GM18951 (cell line): ENCODE results near the gene TBC1D25.

ENCODE experiments used
- POLR2A ChIP-seq: IDR thresholded peaks from 4 replicates; pipeline ENCODE4 v1.6.1; 2011; ENCODE audit warnings: mild to moderate bottlenecking; ENCODE audit not compliant: insufficient read length, insufficient read depth; ENCODE audit errors: extremely low read depth
- in situ Hi-C: fragments of 300-500 bp; cut with MboI; formaldehyde crosslinking; loops from one replicate; pipeline ENCODE4 v1.12.0; 2022; ENCODE audit warnings: low sequenced_read_pairs, mixed read lengths, inconsistent platforms; ENCODE audit not compliant: unreplicated experiment

Gene TBC1D25, protein sequence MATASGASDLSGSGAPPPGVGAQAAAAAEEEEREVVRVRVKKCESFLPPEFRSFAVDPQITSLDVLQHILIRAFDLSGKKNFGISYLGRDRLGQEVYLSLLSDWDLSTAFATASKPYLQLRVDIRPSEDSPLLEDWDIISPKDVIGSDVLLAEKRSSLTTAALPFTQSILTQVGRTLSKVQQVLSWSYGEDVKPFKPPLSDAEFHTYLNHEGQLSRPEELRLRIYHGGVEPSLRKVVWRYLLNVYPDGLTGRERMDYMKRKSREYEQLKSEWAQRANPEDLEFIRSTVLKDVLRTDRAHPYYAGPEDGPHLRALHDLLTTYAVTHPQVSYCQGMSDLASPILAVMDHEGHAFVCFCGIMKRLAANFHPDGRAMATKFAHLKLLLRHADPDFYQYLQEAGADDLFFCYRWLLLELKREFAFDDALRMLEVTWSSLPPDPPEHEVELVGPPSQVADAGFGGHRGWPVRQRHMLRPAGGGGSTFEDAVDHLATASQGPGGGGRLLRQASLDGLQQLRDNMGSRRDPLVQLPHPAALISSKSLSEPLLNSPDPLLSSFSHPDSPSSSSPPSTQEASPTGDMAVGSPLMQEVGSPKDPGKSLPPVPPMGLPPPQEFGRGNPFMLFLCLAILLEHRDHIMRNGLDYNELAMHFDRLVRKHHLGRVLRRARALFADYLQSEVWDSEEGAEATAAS

DNA sequence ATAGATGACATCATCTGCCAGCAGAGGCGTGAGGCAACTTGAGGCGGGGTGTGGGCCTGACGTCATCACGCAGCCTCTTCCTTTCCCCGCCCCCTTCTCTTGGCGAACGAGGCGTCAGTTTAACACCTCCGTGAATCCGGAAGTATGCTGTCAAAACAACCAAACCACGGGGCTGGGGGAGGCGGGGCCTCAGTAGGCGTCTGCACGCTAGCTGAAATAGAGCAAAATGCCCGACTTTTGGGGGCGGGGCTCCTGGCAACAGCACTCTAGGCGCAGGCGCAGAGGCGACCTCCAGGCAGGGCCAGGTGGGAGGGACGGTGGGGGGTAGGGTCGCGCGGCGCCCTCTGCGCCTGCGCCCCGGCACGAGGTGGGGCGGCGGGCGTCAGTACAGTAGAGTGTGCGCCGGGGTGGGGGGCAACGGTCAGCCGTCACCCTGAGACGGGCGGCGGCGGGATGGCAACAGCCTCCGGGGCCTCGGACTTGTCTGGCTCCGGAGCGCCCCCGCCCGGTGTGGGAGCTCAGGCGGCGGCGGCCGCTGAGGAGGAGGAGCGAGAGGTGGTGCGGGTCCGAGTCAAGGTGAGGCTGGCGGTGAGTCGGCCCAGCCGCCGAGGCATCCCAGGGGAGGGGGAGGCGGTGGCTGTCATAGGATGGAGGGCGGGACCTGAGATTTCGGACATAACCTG lies at the start of gene TBC1D25:
TSS of gene TBC1D25 (plus strand) at position 370 of the 683 bp plus-strand sequence. CDS start at position 454, 84 bp downstream.
- in situ Hi-C loops = no loop called here
- TF ChIP-seq POLR2A = peak; percentile 60

DNA sequence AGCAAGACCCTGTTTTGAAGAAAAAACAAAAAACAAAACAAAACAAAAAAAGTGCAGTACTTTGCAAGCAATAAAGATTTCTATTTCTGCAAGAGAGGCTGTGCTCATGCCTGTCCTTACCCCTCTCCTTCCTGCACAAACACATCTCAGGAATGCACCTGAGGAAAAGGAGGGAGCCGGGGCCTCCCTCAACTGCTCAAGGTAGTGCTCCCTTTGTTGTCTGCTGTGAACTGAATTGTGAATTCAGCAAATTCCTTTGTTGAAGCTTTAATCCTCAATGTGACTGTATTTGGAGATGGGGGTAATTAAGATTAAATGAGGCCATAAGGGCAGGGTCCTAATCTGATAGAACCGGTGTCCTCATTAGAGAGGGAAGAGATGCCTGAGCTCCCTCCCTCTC lies 49.6 kb upstream of the TBC1D25 start:
- in situ Hi-C loops = no loop called here
- TF ChIP-seq POLR2A = no peak

DNA sequence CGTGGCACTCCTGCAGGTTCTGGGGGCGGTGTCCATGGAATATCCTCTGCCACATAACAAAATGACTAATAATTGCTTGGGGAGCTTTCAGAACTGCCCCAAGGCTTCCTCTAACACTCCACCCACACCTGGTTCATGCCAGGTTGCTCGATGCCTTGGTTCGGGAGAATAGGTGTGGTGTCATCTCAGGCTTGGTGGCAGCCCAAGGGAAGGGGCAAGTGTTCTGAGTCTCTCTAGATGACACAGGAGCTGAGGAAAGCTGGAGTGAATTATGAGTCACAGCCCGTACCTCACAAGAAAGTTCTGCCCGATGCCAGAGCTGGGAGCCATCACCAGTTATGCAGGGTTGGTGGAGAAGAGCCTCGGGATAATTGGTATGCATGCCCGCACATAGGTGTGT lies 48.9 kb upstream of the TBC1D25 start:
- in situ Hi-C loops = no loop called here
- TF ChIP-seq POLR2A = no peak

GRCh38 chrX:48491809-48492208 lies 47.7 kb upstream of the TBC1D25 start:
- in situ Hi-C loops = no loop called here
- no peak for TF ChIP-seq POLR2A

- no peak for TF ChIP-seq POLR2A
- in situ Hi-C loops = no loop called here
Observed at GRCh38 chrX:48492293-48492910, 47.1 kb upstream of the TBC1D25 start.

DNA sequence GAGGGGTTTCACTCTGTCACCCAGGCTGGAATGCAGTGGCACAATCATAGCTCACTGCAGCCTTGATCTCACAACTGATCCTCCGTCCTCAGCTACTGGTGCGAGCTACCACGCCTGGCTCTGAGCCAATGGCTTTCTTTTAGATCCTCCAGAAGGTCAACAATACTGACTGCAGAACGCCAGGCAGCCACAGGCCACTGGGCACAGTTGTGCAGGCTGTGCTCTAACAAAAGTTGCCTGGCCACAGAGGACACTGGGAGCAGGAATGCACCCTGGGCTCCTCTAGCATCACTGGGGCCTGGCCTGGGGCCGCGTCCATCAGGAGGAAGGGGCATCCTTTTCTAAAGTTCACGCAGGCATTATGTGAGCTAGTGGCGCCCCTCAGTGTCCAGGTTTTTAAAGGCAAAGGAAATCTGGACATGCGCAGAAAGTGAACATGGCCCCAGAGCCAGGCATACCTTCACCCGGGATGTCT lies 45.6 kb upstream of the TBC1D25 start:
- in situ Hi-C loops = no loop called here
- TF ChIP-seq POLR2A = no peak

GRCh38 chrX:48496660-48497059 lies 42.9 kb upstream of the TBC1D25 start:
- in situ Hi-C loops = no loop called here
- no peak for TF ChIP-seq POLR2A

GRCh38 chrX:48497871-48498270 lies 41.6 kb upstream of the TBC1D25 start:
- no peak for TF ChIP-seq POLR2A
- in situ Hi-C loops = no loop called here

DNA sequence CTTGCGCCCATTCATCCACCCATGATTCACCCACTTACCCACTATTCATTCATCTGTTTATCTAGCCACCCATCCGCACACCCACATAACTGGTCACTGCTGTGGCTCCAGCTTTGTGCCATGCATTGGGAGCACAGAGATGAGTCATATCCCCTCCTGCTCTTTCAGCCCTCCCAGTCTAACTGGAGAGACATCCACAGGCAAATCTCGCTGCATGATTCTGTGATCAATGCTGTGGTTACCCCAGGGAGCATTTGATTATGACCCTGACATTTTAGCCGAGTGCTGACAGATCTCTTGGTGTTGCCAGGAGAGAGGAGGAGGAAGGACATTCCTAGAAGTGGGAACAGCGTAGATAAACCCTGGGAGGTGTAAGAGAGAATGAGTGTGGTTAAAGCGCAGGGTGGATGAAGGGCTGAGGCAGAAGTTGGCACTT lies 41.1 kb upstream of the TBC1D25 start:
- no peak for TF ChIP-seq POLR2A
- in situ Hi-C loops = no loop called here

DNA sequence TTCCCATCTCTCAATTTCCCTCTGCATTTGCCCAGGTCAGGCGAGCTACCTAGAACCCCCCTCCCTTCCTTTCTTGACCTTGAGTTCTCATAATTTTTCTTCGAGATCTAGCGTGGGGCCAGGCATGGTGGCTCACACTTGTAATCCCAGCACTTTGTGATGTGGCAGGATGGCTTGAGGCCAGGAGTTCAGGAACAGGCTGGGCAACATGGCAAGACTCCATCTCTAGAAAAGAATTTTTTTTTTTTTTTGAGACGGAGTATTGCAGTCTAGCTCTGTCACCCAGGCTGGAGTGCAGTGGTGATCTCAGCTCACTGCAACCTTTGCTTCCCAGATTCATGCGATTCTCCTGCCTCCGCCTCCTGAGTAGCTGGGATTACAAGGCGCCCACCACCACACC lies 35.3 kb upstream of the TBC1D25 start:
- no peak for TF ChIP-seq POLR2A
- in situ Hi-C loops = no loop called here

DNA sequence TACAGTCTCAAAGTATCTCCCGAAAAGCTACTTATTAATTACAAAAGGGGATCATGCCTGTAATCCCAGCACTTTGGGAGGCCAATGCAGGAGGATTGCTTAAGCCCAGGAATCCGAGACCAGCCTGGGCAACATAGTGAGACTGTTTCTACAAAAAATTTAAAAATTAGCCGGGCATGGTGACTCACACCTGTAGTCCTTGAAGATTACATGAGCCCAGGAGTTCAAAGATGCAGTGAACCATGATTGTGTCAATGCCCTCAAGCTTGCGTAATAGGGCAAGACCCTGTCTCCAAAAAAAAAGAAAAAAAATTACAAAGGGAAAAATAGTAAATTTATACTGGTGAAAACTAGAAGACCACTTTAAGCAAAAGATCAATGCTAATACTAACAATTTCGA lies 34.0 kb upstream of the TBC1D25 start:
- in situ Hi-C loops = no loop called here
- no peak for TF ChIP-seq POLR2A

DNA sequence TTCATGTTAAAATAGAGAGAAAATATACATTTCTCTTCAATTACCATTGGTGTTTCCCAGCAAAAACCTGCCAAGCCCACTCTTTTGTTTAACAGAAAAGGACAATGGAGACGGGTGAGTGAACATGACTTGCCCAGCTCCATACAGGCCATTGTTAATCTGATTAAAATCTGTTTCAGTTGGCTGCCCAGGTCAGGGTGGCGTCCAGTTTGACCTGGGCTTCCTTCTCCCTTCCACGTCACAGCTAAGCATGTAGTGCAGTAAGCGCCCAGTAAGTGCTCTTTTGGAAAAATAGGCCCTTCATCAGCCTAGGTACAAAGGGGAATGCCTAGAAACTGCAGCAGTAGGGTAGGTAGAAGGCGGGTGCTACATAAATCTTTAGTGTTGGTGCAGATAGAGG lies 32.3 kb upstream of the TBC1D25 start:
- TF ChIP-seq POLR2A = no peak

More for the DNA sequence above, 32.3 kb upstream of the TBC1D25 start:
- in situ Hi-C loops = no loop called here
